K562 (cell line): ENCODE results near the gene OSBPL3.
A peak's percentile ranks its signal among the peaks of the same experiment; 100 is the strongest.

ENCODE experiments used
- EZH2 ChIP-seq: IDR thresholded peaks from 2 replicates; pipeline ENCODE4 v1.6.1; 2012; ENCODE audit warnings: low read depth, mild to moderate bottlenecking, inconsistent platforms, low read length, borderline replicate concordance
- MAFK ChIP-seq: IDR thresholded peaks from 2 replicates; pipeline ENCODE4 v1.6.1; 2011; ENCODE audit warnings: low read length, improper control_type of control experiment
- MYC ChIP-seq, 2 experiments: fragments of 250-450 bp in 1 of 2; sonication (Bioruptor Pico) in 1 of 2; IDR thresholded peaks; 2 replicates each; pipeline versions ENCODE4 v1.5.1 to v1.6.1; 2012 to 2021; ENCODE audit warnings: low read depth in 2 of 2, borderline replicate concordance in 1 of 2, improper control_type of control experiment in 1 of 2, low read length in 1 of 2, mild to moderate bottlenecking in 1 of 2, moderate library complexity in 1 of 2
- POLR2A ChIP-seq: fragments of 450-650 bp; conservative IDR thresholded peaks from 2 replicates; pipeline ENCODE4 v1.6.1; 2016
- POLR2AphosphoS5 ChIP-seq: IDR thresholded peaks from 2 replicates; pipeline ENCODE4 v1.6.1; 2011; ENCODE audit warnings: mild to moderate bottlenecking, low read depth, low read length, moderate library complexity; ENCODE audit not compliant: control insufficient read depth, insufficient read depth
- SMC3 ChIP-seq: conservative IDR thresholded peaks from 2 replicates; pipeline ENCODE4 v1.6.1; 2011; ENCODE audit warnings: low read depth, low read length, improper control_type of control experiment; ENCODE audit not compliant: insufficient read depth
- ZFX ChIP-seq: sonication (generic); formaldehyde crosslinking; IDR thresholded peaks from 2 replicates; pipeline ENCODE4 v1.8.0; 2022; ENCODE audit warnings: mild to moderate bottlenecking, missing genetic modification reagents, moderate library complexity
- ZNF140 ChIP-seq: fragments of 250-450 bp; sonication (Bioruptor Pico); IDR thresholded peaks from 2 replicates; pipeline ENCODE4 v1.8.0; 2021; ENCODE audit warnings: moderate library complexity, mild to moderate bottlenecking, inconsistent platforms
- ZNF143 ChIP-seq: sonication (generic); formaldehyde crosslinking; IDR thresholded peaks from 2 replicates; pipeline ENCODE4 v1.9.0; 2022; ENCODE audit warnings: mild to moderate bottlenecking, missing genetic modification reagents
- ZNF224 ChIP-seq: sonication (generic); formaldehyde crosslinking; IDR thresholded peaks from 2 replicates; pipeline ENCODE4 v1.8.0; 2022; ENCODE audit warnings: mild to moderate bottlenecking, missing genetic modification reagents
- ZNF354B ChIP-seq: fragments of 250-450 bp; sonication (Bioruptor Pico); IDR thresholded peaks from 2 replicates; pipeline ENCODE4 v1.4.0; 2020
- TF ChIP-seq, protein P1 (sequence below), 3 experiments: IDR thresholded peaks in 2 of 3; conservative IDR thresholded peaks in 1 of 3; 2 replicates each; pipeline ENCODE4 v1.5.1; 2011 to 2012; ENCODE audit warnings: low read length in 3 of 3, mild to moderate bottlenecking in 3 of 3, control low read depth in 2 of 3, improper control_type of control experiment in 1 of 3, inconsistent platforms in 1 of 3, low read depth in 1 of 3, mixed read lengths in 1 of 3, moderate library complexity in 1 of 3; ENCODE audit not compliant: insufficient read depth in 2 of 3
- TF ChIP-seq, protein P2 (sequence below): sonication (generic); formaldehyde crosslinking; IDR thresholded peaks from 2 replicates; pipeline ENCODE4 v1.8.1; 2023; ENCODE audit warnings: mild to moderate bottlenecking, missing genetic modification reagents
- TF ChIP-seq, protein P3 (sequence below): fragments of 250-450 bp; sonication (Bioruptor Pico); IDR thresholded peaks from 2 replicates; pipeline ENCODE4 v1.9.0; 2021; ENCODE audit warnings: mild to moderate bottlenecking

DNA sequence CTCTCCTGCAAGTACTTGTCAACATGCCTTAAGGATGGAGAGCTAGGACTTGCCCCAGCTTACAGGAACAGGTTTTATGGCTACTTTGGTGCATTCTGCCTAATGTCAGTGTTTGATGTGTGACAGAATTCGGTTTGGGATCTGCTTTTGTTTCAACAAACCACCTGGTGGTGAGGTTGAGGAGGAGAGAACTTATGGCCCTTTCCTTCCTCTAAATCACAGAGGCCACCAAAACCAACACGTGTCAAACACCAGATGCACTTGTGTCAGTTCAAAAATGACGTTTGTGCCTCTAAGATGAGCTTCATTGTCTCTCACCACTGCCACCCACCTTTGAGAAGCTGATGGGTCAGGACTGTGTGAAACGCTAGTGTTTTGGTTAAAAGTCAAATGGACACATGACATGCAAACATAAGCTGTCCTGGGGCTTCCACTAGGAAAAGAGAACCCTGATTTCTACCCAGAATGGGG lies 83.9 kb downstream of the OSBPL3 start:
- TF ChIP-seq, protein P1, sequence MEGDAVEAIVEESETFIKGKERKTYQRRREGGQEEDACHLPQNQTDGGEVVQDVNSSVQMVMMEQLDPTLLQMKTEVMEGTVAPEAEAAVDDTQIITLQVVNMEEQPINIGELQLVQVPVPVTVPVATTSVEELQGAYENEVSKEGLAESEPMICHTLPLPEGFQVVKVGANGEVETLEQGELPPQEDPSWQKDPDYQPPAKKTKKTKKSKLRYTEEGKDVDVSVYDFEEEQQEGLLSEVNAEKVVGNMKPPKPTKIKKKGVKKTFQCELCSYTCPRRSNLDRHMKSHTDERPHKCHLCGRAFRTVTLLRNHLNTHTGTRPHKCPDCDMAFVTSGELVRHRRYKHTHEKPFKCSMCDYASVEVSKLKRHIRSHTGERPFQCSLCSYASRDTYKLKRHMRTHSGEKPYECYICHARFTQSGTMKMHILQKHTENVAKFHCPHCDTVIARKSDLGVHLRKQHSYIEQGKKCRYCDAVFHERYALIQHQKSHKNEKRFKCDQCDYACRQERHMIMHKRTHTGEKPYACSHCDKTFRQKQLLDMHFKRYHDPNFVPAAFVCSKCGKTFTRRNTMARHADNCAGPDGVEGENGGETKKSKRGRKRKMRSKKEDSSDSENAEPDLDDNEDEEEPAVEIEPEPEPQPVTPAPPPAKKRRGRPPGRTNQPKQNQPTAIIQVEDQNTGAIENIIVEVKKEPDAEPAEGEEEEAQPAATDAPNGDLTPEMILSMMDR (IDR thresholded peaks at IDR 0.05 in 2 of 3, conservative IDR thresholded peaks at IDR 0.05 in 1 of 3; ENCODE audit: insufficient read depth in 2 of 3, low read depth in 1 of 3, low read length in 3 of 3): 0 out of 6 replicates have a peak, but pooled peaks of 1 of the 3 experiments have one; percentile 12
- TF ChIP-seq SMC3: no peak
- no peak for TF ChIP-seq ZNF224 (CRISPR knock-in tag)
- no peak for TF ChIP-seq EZH2
- TF ChIP-seq ZNF140 (CRISPR knock-in tag): no peak
- no peak for TF ChIP-seq ZNF143 (CRISPR knock-in tag)
- no peak for TF ChIP-seq MYC (IDR thresholded peaks at IDR 0.05; ENCODE audit: low read depth, low read length)
- no peak for TF ChIP-seq MYC (CRISPR knock-in tag; IDR thresholded peaks at IDR 0.05; ENCODE audit: borderline replicate concordance, low read depth)
- TF ChIP-seq ZFX (CRISPR knock-in tag): no peak
- TF ChIP-seq ZNF354B (CRISPR knock-in tag): no peak
- TF ChIP-seq MAFK: no peak
- no peak for TF ChIP-seq POLR2A
- TF ChIP-seq, protein P2, sequence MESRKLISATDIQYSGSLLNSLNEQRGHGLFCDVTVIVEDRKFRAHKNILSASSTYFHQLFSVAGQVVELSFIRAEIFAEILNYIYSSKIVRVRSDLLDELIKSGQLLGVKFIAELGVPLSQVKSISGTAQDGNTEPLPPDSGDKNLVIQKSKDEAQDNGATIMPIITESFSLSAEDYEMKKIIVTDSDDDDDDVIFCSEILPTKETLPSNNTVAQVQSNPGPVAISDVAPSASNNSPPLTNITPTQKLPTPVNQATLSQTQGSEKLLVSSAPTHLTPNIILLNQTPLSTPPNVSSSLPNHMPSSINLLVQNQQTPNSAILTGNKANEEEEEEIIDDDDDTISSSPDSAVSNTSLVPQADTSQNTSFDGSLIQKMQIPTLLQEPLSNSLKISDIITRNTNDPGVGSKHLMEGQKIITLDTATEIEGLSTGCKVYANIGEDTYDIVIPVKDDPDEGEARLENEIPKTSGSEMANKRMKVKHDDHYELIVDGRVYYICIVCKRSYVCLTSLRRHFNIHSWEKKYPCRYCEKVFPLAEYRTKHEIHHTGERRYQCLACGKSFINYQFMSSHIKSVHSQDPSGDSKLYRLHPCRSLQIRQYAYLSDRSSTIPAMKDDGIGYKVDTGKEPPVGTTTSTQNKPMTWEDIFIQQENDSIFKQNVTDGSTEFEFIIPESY (CRISPR knock-in tag): no peak
- no peak for TF ChIP-seq POLR2AphosphoS5
- TF ChIP-seq, protein P3, sequence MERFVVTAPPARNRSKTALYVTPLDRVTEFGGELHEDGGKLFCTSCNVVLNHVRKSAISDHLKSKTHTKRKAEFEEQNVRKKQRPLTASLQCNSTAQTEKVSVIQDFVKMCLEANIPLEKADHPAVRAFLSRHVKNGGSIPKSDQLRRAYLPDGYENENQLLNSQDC (CRISPR knock-in tag): no peak
